Loucy (cell line): ENCODE results near the gene TRMO.

Source experiments
- H2AFZ ChIP-seq: fragments of 200-600 bp; sonication (generic); 2 replicates; pipeline ENCODE4 v1.6.0; 2016; ENCODE audit warnings: antibody characterized with exemption, mild to moderate bottlenecking, low read length, moderate library complexity
- H3F3A ChIP-seq: fragments of 200-600 bp; 2 replicates; pipeline ENCODE4 v1.6.0; 2016; ENCODE audit warnings: antibody characterized with exemption, low read depth, mild to moderate bottlenecking
- H3K27me3 ChIP-seq: fragments of 200-600 bp; sonication (generic); 2 replicates; pipeline ENCODE4 v1.6.1; 2014; ENCODE audit warnings: low read length, mild to moderate bottlenecking; ENCODE audit not compliant: insufficient read depth, poor library complexity, severe bottlenecking
- H3K36me3 ChIP-seq: fragments of 200-600 bp; sonication (generic); 2 replicates; pipeline ENCODE4 v1.6.1; 2016; ENCODE audit warnings: low read length; ENCODE audit not compliant: insufficient read depth
- H3K4me1 ChIP-seq: fragments of 200-600 bp; sonication (generic); 2 replicates; pipeline ENCODE4 v1.5.1; 2014; ENCODE audit warnings: low read length, mild to moderate bottlenecking; ENCODE audit not compliant: insufficient read depth, poor library complexity, severe bottlenecking
- H3K4me2 ChIP-seq: fragments of 200-600 bp; sonication (generic); 2 replicates; pipeline ENCODE4 v1.6.0; 2014; ENCODE audit warnings: antibody characterized with exemption, low read length, low read depth, mild to moderate bottlenecking; ENCODE audit not compliant: poor library complexity, severe bottlenecking
- H3K4me3 ChIP-seq: fragments of 200-600 bp; sonication (generic); 2 replicates; pipeline ENCODE4 v1.5.1; 2014; ENCODE audit warnings: low read length, mild to moderate bottlenecking, mixed read lengths; ENCODE audit not compliant: poor library complexity, severe bottlenecking
- H3K79me2 ChIP-seq: fragments of 200-600 bp; sonication (generic); 2 replicates; pipeline ENCODE4 v1.6.1; 2014; ENCODE audit warnings: low read length; ENCODE audit not compliant: insufficient read depth
- H3K9ac ChIP-seq: fragments of 200-600 bp; sonication (generic); 2 replicates; pipeline ENCODE4 v1.6.0; 2014; ENCODE audit warnings: mild to moderate bottlenecking, low read depth, low read length, moderate library complexity; ENCODE audit not compliant: poor library complexity, severe bottlenecking
- H3K9me2 ChIP-seq: fragments of 200-600 bp; sonication (generic); replicated peaks from 2 replicates; pipeline ENCODE4 v1.6.1; 2016; ENCODE audit warnings: low read depth, low read length, mixed read lengths
- H3K9me3 ChIP-seq: fragments of 200-600 bp; sonication (generic); 2 replicates; pipeline ENCODE4 v1.6.1; 2014; ENCODE audit warnings: mild to moderate bottlenecking, antibody characterized with exemption, low read length, low read depth; ENCODE audit not compliant: insufficient read depth
- H4K20me1 ChIP-seq: fragments of 200-600 bp; sonication (generic); 2 replicates; pipeline ENCODE4 v1.6.0; 2014; ENCODE audit warnings: antibody characterized with exemption, low read length, mild to moderate bottlenecking; ENCODE audit not compliant: insufficient read depth, poor library complexity, severe bottlenecking
- EZH2phosphoT487 ChIP-seq: fragments of 200-600 bp; IDR thresholded peaks from 2 replicates; pipeline ENCODE4 v1.6.1; 2018; ENCODE audit warnings: antibody characterized with exemption, mild to moderate bottlenecking, moderate library complexity, borderline replicate concordance
- TF ChIP-seq, protein P1 (sequence below): fragments of 200-600 bp; sonication (generic); conservative IDR thresholded peaks from 2 replicates; pipeline ENCODE4 v1.5.1; 2014; ENCODE audit warnings: mild to moderate bottlenecking, antibody characterized with exemption, low read length

TRMO gene

GRCh38 chr9:97907046-97907445, 15.3 kb downstream of the TRMO start:
- Histone ChIP-seq H3K4me1 (peaks cover 31% of the 10 kb centered on the region), H3K36me3 (peaks cover 6% of the 10 kb centered on the region; the same call in 1 of the 2 replicates), H2AFZ (no peak overlapping the region), H3K9me3 (no peaks in the 10 kb centered on the region), H3F3A (no peaks in the 10 kb centered on the region), H3K9me2 (no peaks in the 10 kb centered on the region), H3K4me3 (no peak overlapping the region), H3K9ac (peak overlapping the region; percentile 28), H3K79me2 (peaks cover 4% of the 10 kb centered on the region; the same call in 1 of the 2 replicates), H3K4me2 (peak overlapping the region; percentile 39), H3K27me3 (no peaks in the 10 kb centered on the region), H4K20me1 (no peaks in the 10 kb centered on the region)
- no peak for TF ChIP-seq EZH2phosphoT487
- TF ChIP-seq, protein P1, sequence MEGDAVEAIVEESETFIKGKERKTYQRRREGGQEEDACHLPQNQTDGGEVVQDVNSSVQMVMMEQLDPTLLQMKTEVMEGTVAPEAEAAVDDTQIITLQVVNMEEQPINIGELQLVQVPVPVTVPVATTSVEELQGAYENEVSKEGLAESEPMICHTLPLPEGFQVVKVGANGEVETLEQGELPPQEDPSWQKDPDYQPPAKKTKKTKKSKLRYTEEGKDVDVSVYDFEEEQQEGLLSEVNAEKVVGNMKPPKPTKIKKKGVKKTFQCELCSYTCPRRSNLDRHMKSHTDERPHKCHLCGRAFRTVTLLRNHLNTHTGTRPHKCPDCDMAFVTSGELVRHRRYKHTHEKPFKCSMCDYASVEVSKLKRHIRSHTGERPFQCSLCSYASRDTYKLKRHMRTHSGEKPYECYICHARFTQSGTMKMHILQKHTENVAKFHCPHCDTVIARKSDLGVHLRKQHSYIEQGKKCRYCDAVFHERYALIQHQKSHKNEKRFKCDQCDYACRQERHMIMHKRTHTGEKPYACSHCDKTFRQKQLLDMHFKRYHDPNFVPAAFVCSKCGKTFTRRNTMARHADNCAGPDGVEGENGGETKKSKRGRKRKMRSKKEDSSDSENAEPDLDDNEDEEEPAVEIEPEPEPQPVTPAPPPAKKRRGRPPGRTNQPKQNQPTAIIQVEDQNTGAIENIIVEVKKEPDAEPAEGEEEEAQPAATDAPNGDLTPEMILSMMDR, result no peak

GRCh38 chr9:97906236-97906831, 16.0 kb downstream of the TRMO start:
- Histone ChIP-seq H3F3A (no peaks in the 10 kb centered on the region), H3K4me1 (peaks cover 31% of the 10 kb centered on the region), H3K9me3 (no peaks in the 10 kb centered on the region), H3K79me2 (peaks cover 4% of the 10 kb centered on the region; the same call in 1 of the 2 replicates), H3K27me3 (no peaks in the 10 kb centered on the region), H3K4me3 (no peak overlapping the region), H3K36me3 (peaks cover 6% of the 10 kb centered on the region; the same call in 1 of the 2 replicates), H3K9me2 (no peaks in the 10 kb centered on the region), H2AFZ (no peak overlapping the region), H3K9ac (peak overlapping the region; percentile 16), H3K4me2 (peak overlapping the region; percentile 39), H4K20me1 (no peaks in the 10 kb centered on the region)
- TF ChIP-seq, protein P1, result no peak
- no peak for TF ChIP-seq EZH2phosphoT487

DNA sequence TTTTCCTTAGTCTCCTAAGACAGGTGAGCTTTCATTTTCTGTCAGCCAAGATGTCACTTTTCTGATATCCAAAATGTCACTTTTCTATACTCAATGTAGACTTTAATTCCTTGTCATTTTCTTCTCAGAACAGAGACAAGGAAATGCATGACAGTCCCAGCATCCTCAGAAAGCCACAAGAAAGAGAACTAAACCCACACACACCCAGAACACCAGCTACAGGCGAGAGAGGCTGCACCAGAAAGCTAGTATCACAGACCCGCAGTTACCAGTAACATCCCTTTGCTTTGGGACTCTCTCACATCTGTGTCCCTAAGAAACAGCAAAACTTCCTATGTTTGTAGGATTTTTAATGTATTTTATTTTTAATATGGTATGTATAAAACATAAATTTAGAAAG, 17.1 kb downstream of the TRMO start:
- no peaks in the 10 kb centered on the region for H3K9me3 ChIP-seq
- no peaks in the 10 kb centered on the region for H4K20me1 ChIP-seq
- peak overlapping the region; percentile 41 for H3K4me2 ChIP-seq
- H3K27me3 ChIP-seq, result no peaks in the 10 kb centered on the region
- no peak overlapping the region for H2AFZ ChIP-seq
- no peak for TF ChIP-seq EZH2phosphoT487
- TF ChIP-seq, protein P1, result no peak
- no peaks in the 10 kb centered on the region for H3F3A ChIP-seq
- no peak overlapping the region for H3K9ac ChIP-seq
- H3K79me2 ChIP-seq, result peaks cover 4% of the 10 kb centered on the region; the same call in 1 of the 2 replicates
- H3K36me3 ChIP-seq, result peaks cover 4% of the 10 kb centered on the region; the same call in 1 of the 2 replicates
- H3K4me1 ChIP-seq, result peaks cover 31% of the 10 kb centered on the region
- no peaks in the 10 kb centered on the region for H3K9me2 ChIP-seq
- no peak overlapping the region for H3K4me3 ChIP-seq
